Measurements from ENCODE around the gene TSPAN8. TPM values are rescaled to one million over a fixed set of nuclear protein-coding genes. Genes with fewer than 3 reads are reported as not detected.
A peak's percentile ranks its signal among the peaks of the same experiment; 100 is the strongest.

The TSPAN8 gene
- total and polyA plus RNA-seq, 5 donors from 2014 or later = not detected

DNA sequence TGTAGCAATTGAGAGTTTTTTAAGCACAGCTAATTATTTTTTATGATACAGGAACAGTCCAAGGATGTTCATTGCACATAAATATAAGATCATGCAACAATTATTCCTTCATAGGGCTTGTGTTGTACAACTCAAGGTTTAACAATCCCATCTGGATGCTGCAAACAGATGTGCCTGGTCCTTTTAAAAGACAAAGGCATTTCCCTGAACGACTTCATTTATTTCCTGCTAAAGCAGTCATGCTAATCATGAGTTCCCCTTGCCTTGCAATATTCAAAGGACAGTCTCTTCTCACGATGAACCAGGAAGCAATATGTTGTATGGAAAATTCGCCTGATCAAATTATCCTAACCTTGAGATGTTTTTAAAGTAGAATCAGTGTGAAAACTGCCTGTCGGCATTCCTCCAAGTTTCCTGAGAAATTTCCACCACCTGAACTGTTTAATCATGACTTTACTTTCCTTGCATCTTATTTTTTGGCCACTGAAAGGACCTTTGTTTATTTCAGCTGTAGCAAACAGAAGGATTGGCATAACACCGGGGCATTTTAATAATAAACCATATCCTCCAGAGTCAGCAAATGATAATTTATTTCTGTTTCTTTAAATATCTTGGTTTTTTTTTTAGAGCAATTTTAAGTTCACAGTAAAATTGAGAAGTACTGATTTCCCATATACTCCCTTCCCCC lies 33.9 kb upstream of the TSPAN8 start:
- DNase-seq (no peak), ATAC-seq (ENCODE audit: low read depth in 2 of 2) (no peak)
- Mint-ChIP-seq H3K4me1 (no peaks in the 10 kb centered on the region), H3K27ac (no peak overlapping the region), H3K4me3 (no peak overlapping the region), H3K27me3 (no peaks in the 10 kb centered on the region), H3K9me3 (peaks cover 0 to 6% (median 0%) of the 10 kb centered on the region in 7 donors), H3K36me3 (no peaks in the 10 kb centered on the region)
- no peaks in the 10 kb centered on the region for H3K27me3 ChIP-seq (ENCODE audit: control insufficient read depth, insufficient read depth, low read length)
- H3K9me3 ChIP-seq (ENCODE audit: control insufficient read depth in 2 of 2, low read length in 2 of 2) = peaks cover 0 to 1% of the 10 kb centered on the region in 2 experiments
- H3K36me3 ChIP-seq (ENCODE audit: control insufficient read depth, insufficient read depth, low read length) = no peaks in the 10 kb centered on the region
- no peak overlapping the region for H3K27ac ChIP-seq (ENCODE audit: insufficient read depth, low read length, poor library complexity, severe bottlenecking)
- no peak overlapping the region for H3K4me3 ChIP-seq (ENCODE audit: low read depth, low read length)
- no peaks in the 10 kb centered on the region for H3K4me1 ChIP-seq (ENCODE audit: control insufficient read depth, insufficient read depth, low read length, poor library complexity, severe bottlenecking)

DNA sequence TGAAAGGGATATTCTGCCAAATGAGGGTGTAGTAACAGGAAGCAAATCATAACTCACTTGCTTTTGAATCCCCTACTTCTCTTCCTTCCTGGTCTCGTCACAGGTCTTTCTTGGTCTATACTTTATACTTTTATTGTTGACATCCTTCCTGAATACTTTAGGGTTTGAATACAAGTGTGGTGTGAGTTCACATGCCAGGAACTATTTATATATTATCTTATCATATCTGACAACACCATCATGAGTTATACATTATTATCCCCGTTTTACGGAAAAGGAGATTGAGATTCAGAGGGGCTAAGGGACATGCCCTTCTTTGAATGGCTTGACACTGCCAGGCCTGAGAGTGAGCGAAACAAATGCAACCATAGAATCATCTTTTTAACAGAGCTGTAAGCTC lies 33.0 kb upstream of the TSPAN8 start:
- DNase-seq (no peak), ATAC-seq (ENCODE audit: low read depth in 2 of 2) (no peak)
- Histone ChIP-seq H3K9me3 (ENCODE audit: control insufficient read depth in 2 of 2, low read length in 2 of 2) (peaks cover 0 to 1% of the 10 kb centered on the region in 2 experiments), H3K27me3 (ENCODE audit: control insufficient read depth, insufficient read depth, low read length) (no peaks in the 10 kb centered on the region), H3K4me1 (ENCODE audit: control insufficient read depth, insufficient read depth, low read length, poor library complexity, severe bottlenecking) (no peaks in the 10 kb centered on the region), H3K36me3 (ENCODE audit: control insufficient read depth, insufficient read depth, low read length) (no peaks in the 10 kb centered on the region), H3K27ac (ENCODE audit: insufficient read depth, low read length, poor library complexity, severe bottlenecking) (no peak overlapping the region), H3K4me3 (ENCODE audit: low read depth, low read length) (no peak overlapping the region)
- H3K27ac Mint-ChIP-seq = no peak overlapping the region
- H3K27me3 Mint-ChIP-seq = no peaks in the 10 kb centered on the region
- no peaks in the 10 kb centered on the region for H3K36me3 Mint-ChIP-seq
- H3K4me3 Mint-ChIP-seq = no peak overlapping the region
- H3K4me1 Mint-ChIP-seq = no peaks in the 10 kb centered on the region
- peaks cover 0 to 6% (median 0%) of the 10 kb centered on the region in 7 donors for H3K9me3 Mint-ChIP-seq

DNA sequence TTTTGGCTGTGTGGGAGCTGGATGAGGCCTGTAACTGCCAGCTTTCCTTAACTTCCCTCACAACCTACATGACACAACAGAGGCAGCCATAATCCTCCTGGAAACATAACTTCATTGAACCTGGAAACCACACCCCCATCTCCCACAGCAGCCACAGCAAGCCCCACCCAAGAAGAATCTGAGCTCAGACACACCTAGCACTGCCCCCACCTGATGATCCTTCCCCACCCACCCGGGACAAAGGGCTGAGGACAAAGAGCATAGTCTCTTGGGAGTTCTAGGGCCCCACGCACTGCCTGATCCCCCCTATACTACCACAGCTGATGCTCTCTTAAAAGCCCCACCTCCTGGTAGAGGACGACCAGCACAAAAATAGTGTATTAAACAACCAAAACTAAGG lies 29.6 kb upstream of the TSPAN8 start:
- H3K36me3 ChIP-seq (ENCODE audit: control insufficient read depth, insufficient read depth, low read length) = no peaks in the 10 kb centered on the region
- H3K27ac ChIP-seq (ENCODE audit: insufficient read depth, low read length, poor library complexity, severe bottlenecking) = no peak overlapping the region
- H3K27me3 Mint-ChIP-seq = no peaks in the 10 kb centered on the region
- peaks cover 0 to 6% (median 2%) of the 10 kb centered on the region in 7 donors for H3K9me3 Mint-ChIP-seq
- H3K4me3 ChIP-seq (ENCODE audit: low read depth, low read length) = no peak overlapping the region
- H3K27ac Mint-ChIP-seq = peak overlapping the region in 1 of 3 donors; percentile 33
- H3K4me1 Mint-ChIP-seq = no peaks in the 10 kb centered on the region
- no peaks in the 10 kb centered on the region for H3K27me3 ChIP-seq (ENCODE audit: control insufficient read depth, insufficient read depth, low read length)
- no peak overlapping the region for H3K4me3 Mint-ChIP-seq
- no peak for ATAC-seq (ENCODE audit: low read depth in 2 of 2)
- H3K4me1 ChIP-seq (ENCODE audit: control insufficient read depth, insufficient read depth, low read length, poor library complexity, severe bottlenecking) = no peaks in the 10 kb centered on the region
- H3K9me3 ChIP-seq (ENCODE audit: control insufficient read depth in 2 of 2, low read length in 2 of 2) = peaks cover 0 to 1% of the 10 kb centered on the region in 2 experiments
- H3K36me3 Mint-ChIP-seq = no peaks in the 10 kb centered on the region
- no peak for DNase-seq

DNA sequence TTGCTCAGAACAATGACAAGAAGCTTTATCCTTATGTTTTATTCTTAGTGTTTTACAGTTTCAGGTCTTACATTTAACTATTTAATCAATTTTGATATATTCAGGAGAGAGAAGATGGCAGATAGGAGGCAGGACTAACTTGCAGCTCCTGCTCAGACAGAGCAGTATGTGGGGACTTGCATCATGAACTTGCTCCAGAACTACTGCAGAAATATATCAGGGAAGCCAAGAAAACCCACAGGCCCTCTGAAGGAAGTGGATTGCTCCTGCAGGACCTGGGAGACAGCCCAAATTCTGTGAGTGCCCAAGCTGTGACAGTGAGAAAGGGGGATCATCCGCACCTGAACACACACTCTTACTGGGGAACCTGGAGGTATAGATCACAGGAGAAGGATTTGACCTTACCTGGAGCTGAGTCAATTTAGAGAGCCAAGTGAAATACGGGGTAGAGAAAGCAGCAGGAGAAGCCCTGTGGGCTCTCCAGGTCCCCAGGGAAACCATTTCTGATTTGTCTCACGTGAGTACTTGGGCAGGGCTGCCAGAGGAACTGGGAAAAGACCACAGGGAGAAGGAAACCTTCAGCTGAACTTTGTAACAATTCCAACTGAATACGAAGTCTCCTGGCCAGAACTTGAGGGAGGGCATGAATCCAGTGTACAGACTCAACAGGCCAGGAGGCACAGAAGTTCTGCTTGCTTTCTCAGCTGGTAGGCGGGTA lies 28.9 kb upstream of the TSPAN8 start:
- H3K27me3 ChIP-seq (ENCODE audit: control insufficient read depth, insufficient read depth, low read length) = no peaks in the 10 kb centered on the region
- Mint-ChIP-seq H3K27me3 (no peaks in the 10 kb centered on the region), H3K4me3 (no peak overlapping the region), H3K9me3 (peaks cover 0 to 5% (median 3%) of the 10 kb centered on the region in 7 donors), H3K36me3 (no peaks in the 10 kb centered on the region), H3K4me1 (no peaks in the 10 kb centered on the region), H3K27ac (no peak overlapping the region)
- H3K4me1 ChIP-seq (ENCODE audit: control insufficient read depth, insufficient read depth, low read length, poor library complexity, severe bottlenecking) = no peaks in the 10 kb centered on the region
- no peak overlapping the region for H3K4me3 ChIP-seq (ENCODE audit: low read depth, low read length)
- H3K36me3 ChIP-seq (ENCODE audit: control insufficient read depth, insufficient read depth, low read length) = no peaks in the 10 kb centered on the region
- no peak for DNase-seq
- H3K9me3 ChIP-seq (ENCODE audit: control insufficient read depth in 2 of 2, low read length in 2 of 2) = peaks cover 0 to 1% of the 10 kb centered on the region in 2 experiments
- no peak for ATAC-seq (ENCODE audit: low read depth in 2 of 2)
- no peak overlapping the region for H3K27ac ChIP-seq (ENCODE audit: insufficient read depth, low read length, poor library complexity, severe bottlenecking)

DNA sequence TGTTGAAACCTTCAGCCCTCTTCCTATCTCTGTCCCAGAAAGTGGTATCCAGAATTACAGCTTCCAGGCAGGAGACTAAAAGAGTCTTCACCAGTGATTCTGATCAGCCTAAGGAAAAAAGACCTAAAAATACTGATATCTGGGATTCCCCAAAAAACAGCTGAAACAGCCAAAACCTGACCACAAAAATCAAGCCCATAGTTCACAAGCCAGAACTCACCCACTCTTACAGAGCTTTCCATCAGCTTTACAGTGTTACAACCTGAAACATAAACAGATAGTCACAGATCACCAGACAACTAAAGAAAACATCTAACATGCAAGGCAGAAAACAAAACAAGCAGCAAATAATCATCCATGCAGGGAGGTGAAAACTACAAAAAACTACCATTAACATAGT lies 26.0 kb upstream of the TSPAN8 start:
- Histone ChIP-seq H3K9me3 (ENCODE audit: control insufficient read depth in 2 of 2, low read length in 2 of 2) (peaks cover 0 to 1% of the 10 kb centered on the region in 2 experiments), H3K36me3 (ENCODE audit: control insufficient read depth, insufficient read depth, low read length) (no peaks in the 10 kb centered on the region), H3K4me1 (ENCODE audit: control insufficient read depth, insufficient read depth, low read length, poor library complexity, severe bottlenecking) (no peaks in the 10 kb centered on the region), H3K4me3 (ENCODE audit: low read depth, low read length) (no peak overlapping the region), H3K27me3 (ENCODE audit: control insufficient read depth, insufficient read depth, low read length) (no peaks in the 10 kb centered on the region), H3K27ac (ENCODE audit: insufficient read depth, low read length, poor library complexity, severe bottlenecking) (no peak overlapping the region)
- H3K27ac Mint-ChIP-seq = no peak overlapping the region
- H3K27me3 Mint-ChIP-seq = no peaks in the 10 kb centered on the region
- H3K4me1 Mint-ChIP-seq = no peaks in the 10 kb centered on the region
- no peak overlapping the region for H3K4me3 Mint-ChIP-seq
- peaks cover 0 to 6% (median 3%) of the 10 kb centered on the region in 7 donors for H3K9me3 Mint-ChIP-seq
- no peak for DNase-seq
- H3K36me3 Mint-ChIP-seq = no peaks in the 10 kb centered on the region
- no peak for ATAC-seq (ENCODE audit: low read depth in 2 of 2)

DNA sequence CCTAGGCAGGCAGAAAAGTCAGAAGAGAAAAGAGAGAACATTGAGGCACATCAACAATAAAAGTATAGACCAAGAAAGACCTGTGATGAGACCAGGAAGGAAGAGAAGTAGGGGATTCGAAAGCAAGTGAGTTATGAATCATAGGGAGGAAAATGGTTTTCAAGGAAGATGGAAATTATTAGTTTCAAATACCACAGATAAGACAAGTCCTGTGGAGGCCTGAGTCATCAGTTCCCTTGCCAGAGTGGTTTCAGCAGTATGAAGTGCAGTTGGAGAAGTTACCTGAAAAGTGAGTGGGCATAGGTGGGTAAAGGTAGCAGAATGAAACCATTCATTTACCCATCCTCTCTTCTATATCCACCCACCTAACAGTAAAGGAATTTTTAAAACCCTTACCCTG lies 25.2 kb upstream of the TSPAN8 start:
- Mint-ChIP-seq H3K27ac (no peak overlapping the region), H3K4me1 (no peaks in the 10 kb centered on the region), H3K9me3 (peaks cover 0 to 5% (median 3%) of the 10 kb centered on the region in 7 donors), H3K36me3 (no peaks in the 10 kb centered on the region), H3K27me3 (no peaks in the 10 kb centered on the region), H3K4me3 (no peak overlapping the region)
- ATAC-seq (ENCODE audit: low read depth in 2 of 2) (no peak), DNase-seq (no peak)
- Histone ChIP-seq H3K4me1 (ENCODE audit: control insufficient read depth, insufficient read depth, low read length, poor library complexity, severe bottlenecking) (no peaks in the 10 kb centered on the region), H3K9me3 (ENCODE audit: control insufficient read depth in 2 of 2, low read length in 2 of 2) (no peaks in the 10 kb centered on the region), H3K4me3 (ENCODE audit: low read depth, low read length) (no peak overlapping the region), H3K36me3 (ENCODE audit: control insufficient read depth, insufficient read depth, low read length) (no peaks in the 10 kb centered on the region), H3K27ac (ENCODE audit: insufficient read depth, low read length, poor library complexity, severe bottlenecking) (no peak overlapping the region), H3K27me3 (ENCODE audit: control insufficient read depth, insufficient read depth, low read length) (no peaks in the 10 kb centered on the region)

DNA sequence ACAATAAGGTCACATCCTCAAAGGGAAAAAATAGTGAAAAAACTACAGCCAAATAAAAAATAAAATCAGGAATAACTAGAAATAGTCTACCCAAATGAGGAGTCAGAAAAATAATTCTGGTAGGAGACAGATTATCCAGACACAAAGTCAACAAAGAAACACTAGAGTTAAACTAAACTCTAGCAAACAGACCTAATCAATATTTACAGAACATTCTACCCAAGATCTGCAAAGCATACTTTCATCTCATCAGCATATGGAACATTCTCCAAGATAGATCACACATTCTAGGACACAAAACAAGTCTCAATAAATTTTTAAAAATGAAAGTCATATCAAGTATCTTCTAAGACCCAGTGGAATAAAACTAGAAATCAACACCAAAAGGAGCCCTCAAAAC lies 20.4 kb upstream of the TSPAN8 start:
- no peak overlapping the region for H3K27ac ChIP-seq (ENCODE audit: insufficient read depth, low read length, poor library complexity, severe bottlenecking)
- H3K4me3 ChIP-seq (ENCODE audit: low read depth, low read length) = no peak overlapping the region
- H3K4me1 ChIP-seq (ENCODE audit: control insufficient read depth, insufficient read depth, low read length, poor library complexity, severe bottlenecking) = no peaks in the 10 kb centered on the region
- ATAC-seq (ENCODE audit: low read depth in 2 of 2) (no peak), DNase-seq (no peak)
- no peaks in the 10 kb centered on the region for H3K27me3 ChIP-seq (ENCODE audit: control insufficient read depth, insufficient read depth, low read length)
- peaks cover 0 to 7% (median 0%) of the 10 kb centered on the region in 7 donors for H3K9me3 Mint-ChIP-seq
- H3K4me3 Mint-ChIP-seq = no peak overlapping the region
- no peaks in the 10 kb centered on the region for H3K9me3 ChIP-seq (ENCODE audit: control insufficient read depth in 2 of 2, low read length in 2 of 2)
- H3K36me3 Mint-ChIP-seq = no peaks in the 10 kb centered on the region
- no peaks in the 10 kb centered on the region for H3K36me3 ChIP-seq (ENCODE audit: control insufficient read depth, insufficient read depth, low read length)
- H3K27me3 Mint-ChIP-seq = no peaks in the 10 kb centered on the region
- H3K27ac Mint-ChIP-seq = no peak overlapping the region
- no peaks in the 10 kb centered on the region for H3K4me1 Mint-ChIP-seq

DNA sequence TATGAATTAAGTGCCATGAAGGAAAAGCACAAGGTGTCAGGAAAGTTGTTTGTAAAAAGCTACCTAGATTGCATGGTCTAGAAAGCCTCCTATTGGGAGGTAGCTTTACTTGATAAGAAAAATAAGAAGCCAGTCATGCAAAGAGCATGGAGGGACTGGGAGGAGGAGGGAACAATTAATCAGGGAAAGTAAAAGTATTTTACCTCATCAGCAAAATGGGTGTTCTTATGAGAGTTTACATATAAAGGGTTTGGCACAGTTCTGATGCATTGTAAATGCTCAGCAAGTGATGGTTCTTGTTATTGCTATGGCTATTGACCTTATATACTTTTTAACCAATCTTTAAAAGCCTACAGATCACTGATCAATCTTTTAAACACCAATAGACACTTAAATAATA lies 17.0 kb upstream of the TSPAN8 start:
- ATAC-seq (ENCODE audit: low read depth in 2 of 2) = no peak
- no peak overlapping the region for H3K4me3 ChIP-seq (ENCODE audit: low read depth, low read length)
- Mint-ChIP-seq H3K4me1 (no peaks in the 10 kb centered on the region), H3K9me3 (peaks cover 0 to 8% (median 0%) of the 10 kb centered on the region in 7 donors), H3K4me3 (no peak overlapping the region), H3K27me3 (peaks cover 4% of the 10 kb centered on the region), H3K36me3 (no peaks in the 10 kb centered on the region), H3K27ac (no peak overlapping the region)
- no peaks in the 10 kb centered on the region for H3K4me1 ChIP-seq (ENCODE audit: control insufficient read depth, insufficient read depth, low read length, poor library complexity, severe bottlenecking)
- no peaks in the 10 kb centered on the region for H3K36me3 ChIP-seq (ENCODE audit: control insufficient read depth, insufficient read depth, low read length)
- H3K27me3 ChIP-seq (ENCODE audit: control insufficient read depth, insufficient read depth, low read length) = no peaks in the 10 kb centered on the region
- no peak overlapping the region for H3K27ac ChIP-seq (ENCODE audit: insufficient read depth, low read length, poor library complexity, severe bottlenecking)
- H3K9me3 ChIP-seq (ENCODE audit: control insufficient read depth in 2 of 2, low read length in 2 of 2) = no peaks in the 10 kb centered on the region
- no peak for DNase-seq
